GM23338 (cell line): ENCODE measurements around the gene PCYT2. TPM values are rescaled to one million over a fixed set of nuclear protein-coding genes. Genes with fewer than 3 reads are reported as not detected.

ENCODE experiments used
- ATAC-seq: fragments of 200-7000 bp; cut with Tn5 transposase; 3 replicates; pipeline ENCODE4 v1.9.1; 2020
- DNase-seq: peaks from one replicate; pipeline ENCODE4 v3.0.0-alpha.2; 2015; ENCODE audit warnings: low spot score
- H2AFZ ChIP-seq: fragments of 200-600 bp; sonication (generic); 2 replicates; pipeline ENCODE4 v1.8.0; 2016; ENCODE audit warnings: antibody characterized with exemption, mild to moderate bottlenecking, moderate library complexity
- H3F3A ChIP-seq: fragments of 200-600 bp; sonication (generic); replicated peaks from 2 replicates; pipeline ENCODE4 v1.8.0; 2017; ENCODE audit warnings: antibody characterized with exemption, mixed run types, low read depth
- H3K27ac ChIP-seq: fragments of 200-600 bp; sonication (generic); 2 replicates; pipeline ENCODE4 v1.6.1; 2016; ENCODE audit warnings: low read depth
- H3K27me3 ChIP-seq: fragments of 200-600 bp; sonication (generic); 2 replicates; pipeline ENCODE4 v1.8.0; 2016; ENCODE audit warnings: mild to moderate bottlenecking, mixed run types, moderate library complexity; ENCODE audit not compliant: insufficient read depth
- H3K36me3 ChIP-seq: fragments of 200-600 bp; sonication (generic); 2 replicates; pipeline ENCODE4 v1.8.0; 2016; ENCODE audit warnings: mild to moderate bottlenecking; ENCODE audit not compliant: insufficient read depth
- H3K4me1 ChIP-seq: fragments of 200-600 bp; sonication (generic); 2 replicates; pipeline ENCODE4 v1.8.0; 2016; ENCODE audit warnings: mild to moderate bottlenecking, moderate library complexity; ENCODE audit not compliant: insufficient read depth
- H3K4me2 ChIP-seq: fragments of 200-600 bp; sonication (generic); 2 replicates; pipeline ENCODE4 v1.7.1; 2017; ENCODE audit warnings: mixed run types
- H3K4me3 ChIP-seq: fragments of 200-600 bp; sonication (generic); 2 replicates; pipeline ENCODE4 v1.6.1; 2016; ENCODE audit warnings: mixed run types
- H3K79me2 ChIP-seq: fragments of 200-600 bp; sonication (generic); replicated peaks from 2 replicates; pipeline ENCODE4 v1.8.0; 2017; ENCODE audit warnings: mild to moderate bottlenecking; ENCODE audit not compliant: insufficient read depth
- H3K9me2 ChIP-seq: fragments of 200-600 bp; sonication (generic); 2 replicates; pipeline ENCODE4 v1.8.0; 2017; ENCODE audit not compliant: insufficient read depth
- H4K20me1 ChIP-seq: fragments of 200-600 bp; sonication (generic); replicated peaks from 2 replicates; pipeline ENCODE4 v1.8.0; 2017; ENCODE audit warnings: mild to moderate bottlenecking; ENCODE audit not compliant: insufficient read depth
- H3K27ac Mint-ChIP-seq: 2 replicates; pipeline ENCODE4 v1.8.0; 2020; ENCODE audit warnings: inconsistent platforms, mild to moderate bottlenecking, moderate library complexity, mixed read lengths
- H3K27me3 Mint-ChIP-seq: 3 replicates; pipeline ENCODE4 v1.8.0; 2022; ENCODE audit warnings: low read depth, mild to moderate bottlenecking, moderate library complexity, mixed read lengths, inconsistent platforms; ENCODE audit not compliant: insufficient read depth, poor library complexity
- H3K36me3 Mint-ChIP-seq: 3 replicates; pipeline ENCODE4 v1.8.0; 2021; ENCODE audit warnings: low read depth, mild to moderate bottlenecking, inconsistent platforms, moderate library complexity, mixed read lengths
- H3K4me1 Mint-ChIP-seq: 3 replicates; pipeline ENCODE4 v1.8.0; 2020; ENCODE audit warnings: mild to moderate bottlenecking, inconsistent platforms, mixed read lengths
- H3K4me3 Mint-ChIP-seq: 3 replicates; pipeline ENCODE4 v1.8.0; 2021; ENCODE audit warnings: moderate library complexity, mild to moderate bottlenecking, inconsistent platforms, mixed read lengths
- H3K9me3 Mint-ChIP-seq: 3 replicates; pipeline ENCODE4 v1.8.0; 2020; ENCODE audit warnings: moderate library complexity, mild to moderate bottlenecking, inconsistent platforms, mixed read lengths
- CREB1 ChIP-seq: fragments of 250-450 bp; sonication (Bioruptor Pico); IDR thresholded peaks from 2 replicates; pipeline ENCODE4 v1.5.0; 2020; ENCODE audit warnings: low read depth, mild to moderate bottlenecking, moderate library complexity
- ETS1 ChIP-seq: IDR thresholded peaks from 2 replicates; pipeline ENCODE4 v1.6.1; 2016; ENCODE audit warnings: antibody characterized with exemption
- EZH2 ChIP-seq: fragments of 200-600 bp; sonication (generic); IDR thresholded peaks from one replicate; pipeline ENCODE4 v1.8.0; 2017; ENCODE audit warnings: antibody characterized with exemption, mild to moderate bottlenecking, low read depth; ENCODE audit not compliant: unreplicated experiment
- EZH2phosphoT487 ChIP-seq: fragments of 200-600 bp; sonication (generic); IDR thresholded peaks from one replicate; pipeline ENCODE4 v1.8.1; 2018; ENCODE audit warnings: antibody characterized with exemption; ENCODE audit not compliant: unreplicated experiment
- JUNB ChIP-seq: IDR thresholded peaks from one replicate; pipeline ENCODE4 v1.6.1; 2016; ENCODE audit warnings: antibody characterized with exemption; ENCODE audit not compliant: unreplicated experiment
- NANOG ChIP-seq: IDR thresholded peaks from 2 replicates; pipeline ENCODE4 v1.6.1; 2016; ENCODE audit warnings: antibody characterized with exemption, borderline replicate concordance
- POLR2AphosphoS5 ChIP-seq: IDR thresholded peaks from 2 replicates; pipeline ENCODE4 v1.6.1; 2016; ENCODE audit warnings: antibody characterized with exemption, low read depth
- REST ChIP-seq: IDR thresholded peaks from one replicate; pipeline ENCODE4 v1.6.1; 2018; ENCODE audit warnings: antibody characterized with exemption; ENCODE audit not compliant: unreplicated experiment
- ZNF114 ChIP-seq: fragments of 250-450 bp; sonication (Bioruptor Pico); IDR thresholded peaks from 2 replicates; pipeline ENCODE4 v1.5.0; 2020; ENCODE audit warnings: mild to moderate bottlenecking, moderate library complexity
- ZNF331 ChIP-seq: fragments of 250-450 bp; sonication (Bioruptor Pico); IDR thresholded peaks from 2 replicates; pipeline ENCODE4 v1.5.0; 2020; ENCODE audit warnings: low read depth, mild to moderate bottlenecking, moderate library complexity
- ZNF462 ChIP-seq: fragments of 250-450 bp; sonication (Bioruptor Pico); IDR thresholded peaks from 2 replicates; pipeline ENCODE4 v1.5.0; 2020; ENCODE audit warnings: mild to moderate bottlenecking, moderate library complexity
- polyA plus RNA-seq: library from polyadenylated mRNA; unstranded; fragments of >200 nt; fragmentation: Nextera tagmentation; extraction: Ambion mirVana; gene quantifications from 2 replicates; pipeline ENCODE4 v1.2.1, GENCODE V29; 2016
- total RNA-seq: library from RNA; depleted of rRNA; stranded (reverse); fragments of >200 nt; shearing (Covaris generic); gene quantifications from 2 replicates; pipeline ENCODE4 v1.2.3, GENCODE V29; 2014

PCYT2 gene
- total and polyA plus RNA-seq, 2 experiments from 2014 or later = 51.6 to 82.9 TPM

GRCh38 chr17:81866440-81867169 is 44.6 kb downstream of the PCYT2 start (continued):
- no peak for TF ChIP-seq ZNF462
- TF ChIP-seq POLR2AphosphoS5 = no peak
- no peak for TF ChIP-seq EZH2
- TF ChIP-seq ZNF114 = no peak
- TF ChIP-seq EZH2phosphoT487 = no peak
- no peak for TF ChIP-seq JUNB
- TF ChIP-seq CREB1 (CRISPR knock-in tag) = no peak

- Mint-ChIP-seq H3K27ac (no peak overlapping the region), H3K36me3 (peaks cover 35% of the 10 kb centered on the region), H3K9me3 (no peaks in the 10 kb centered on the region; the same call in 2 of the 3 replicates), H3K4me3 (no peak overlapping the region), H3K27me3 (peaks cover 44% of the 10 kb centered on the region), H3K4me1 (peaks cover 31% of the 10 kb centered on the region)
- Histone ChIP-seq H3K27me3 (no peaks in the 10 kb centered on the region), H3F3A (peaks cover 65% of the 10 kb centered on the region), H2AFZ (no peak overlapping the region), H3K4me2 (no peak overlapping the region), H3K4me3 (no peak overlapping the region), H3K4me1 (peaks cover 15% of the 10 kb centered on the region), H3K27ac (no peak overlapping the region), H4K20me1 (peaks cover 30% of the 10 kb centered on the region), H3K36me3 (0 out of 2 replicates have a peak, but pooled peaks cover 6% of the 10 kb centered on the region), H3K79me2 (peaks cover 38% of the 10 kb centered on the region), H3K9me2 (no peaks in the 10 kb centered on the region)
- ATAC-seq = no peak
- no peak for DNase-seq
- TF ChIP-seq NANOG (no peak), POLR2AphosphoS5 (no peak), EZH2 (no peak), CREB1 (CRISPR knock-in tag) (no peak), ETS1 (no peak), JUNB (no peak), REST (no peak), ZNF331 (CRISPR knock-in tag) (no peak), ZNF114 (no peak)
Measured at GRCh38 chr17:81865733-81866439, 45.3 kb downstream of the PCYT2 start.
